GM12892 (cell line): ENCODE results near the gene CYP46A1.

Experiments used
- DNase-seq: peaks from one replicate; pipeline ENCODE4 v3.0.0; 2011; ENCODE audit not compliant: insufficient read length
- FAIRE-seq: peaks from 2 replicates; lab custom pipeline; 2011; peaks lifted over from hg19 to GRCh38; lab: Jason Lieb, UNC
- POLR2A ChIP-seq: IDR thresholded peaks from 2 replicates; pipeline ENCODE4 v1.6.1; 2011; ENCODE audit warnings: low read depth, low read length, control low read depth
- POLR2AphosphoS5 ChIP-seq: IDR thresholded peaks from 2 replicates; pipeline ENCODE4 v1.6.1; 2011; ENCODE audit warnings: low read depth, low read length, control low read depth
- TAF1 ChIP-seq: IDR thresholded peaks from 2 replicates; pipeline ENCODE4 v1.6.1; 2011; ENCODE audit warnings: low read depth, mild to moderate bottlenecking, control low read depth, low read length, borderline replicate concordance

CYP46A1 gene

DNA sequence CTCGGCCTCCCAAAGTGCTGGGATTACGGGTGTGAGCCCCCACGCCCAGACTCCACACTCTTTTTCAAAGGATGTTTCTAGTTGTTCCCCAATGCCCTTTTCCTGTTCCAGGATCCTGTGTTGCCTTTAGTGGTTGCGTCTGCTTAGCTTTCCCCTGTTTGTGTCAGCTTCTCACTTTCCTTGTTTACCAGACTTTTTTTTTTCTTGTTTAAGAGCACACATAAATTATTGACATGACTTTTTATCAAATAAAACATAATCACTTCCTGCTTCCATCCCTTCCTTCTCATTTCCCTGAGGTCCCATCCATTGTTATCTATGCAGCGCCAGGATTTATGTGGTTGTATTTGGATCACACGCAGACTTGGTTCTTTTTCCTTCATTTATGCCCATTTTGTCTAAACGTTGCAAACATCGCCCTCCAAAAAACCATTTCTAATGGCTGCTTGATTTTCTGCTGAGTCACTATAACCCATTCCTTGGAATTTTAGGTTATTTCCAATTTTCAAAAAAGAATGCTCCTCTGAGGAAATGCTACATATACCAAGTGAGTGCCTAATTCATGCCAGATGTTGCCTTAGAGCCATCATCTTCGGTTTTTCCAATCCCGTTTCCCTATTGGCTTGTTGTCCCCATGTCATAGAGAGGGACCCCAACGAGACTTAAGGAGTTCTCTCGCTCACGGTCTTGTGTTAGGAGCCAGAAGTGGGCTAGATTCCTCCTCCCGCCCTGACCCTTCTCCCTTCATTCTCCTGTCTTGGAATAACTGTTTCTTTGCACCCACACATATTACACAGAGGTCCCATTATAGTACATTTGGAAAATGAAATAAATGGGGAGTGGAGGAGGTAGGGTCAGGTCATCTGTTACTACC lies 13.5 kb upstream of the CYP46A1 start:
- no peak for FAIRE-seq
- no peak for DNase-seq
- no peak for TF ChIP-seq TAF1
- no peak for TF ChIP-seq POLR2AphosphoS5
- TF ChIP-seq POLR2A: no peak

DNA sequence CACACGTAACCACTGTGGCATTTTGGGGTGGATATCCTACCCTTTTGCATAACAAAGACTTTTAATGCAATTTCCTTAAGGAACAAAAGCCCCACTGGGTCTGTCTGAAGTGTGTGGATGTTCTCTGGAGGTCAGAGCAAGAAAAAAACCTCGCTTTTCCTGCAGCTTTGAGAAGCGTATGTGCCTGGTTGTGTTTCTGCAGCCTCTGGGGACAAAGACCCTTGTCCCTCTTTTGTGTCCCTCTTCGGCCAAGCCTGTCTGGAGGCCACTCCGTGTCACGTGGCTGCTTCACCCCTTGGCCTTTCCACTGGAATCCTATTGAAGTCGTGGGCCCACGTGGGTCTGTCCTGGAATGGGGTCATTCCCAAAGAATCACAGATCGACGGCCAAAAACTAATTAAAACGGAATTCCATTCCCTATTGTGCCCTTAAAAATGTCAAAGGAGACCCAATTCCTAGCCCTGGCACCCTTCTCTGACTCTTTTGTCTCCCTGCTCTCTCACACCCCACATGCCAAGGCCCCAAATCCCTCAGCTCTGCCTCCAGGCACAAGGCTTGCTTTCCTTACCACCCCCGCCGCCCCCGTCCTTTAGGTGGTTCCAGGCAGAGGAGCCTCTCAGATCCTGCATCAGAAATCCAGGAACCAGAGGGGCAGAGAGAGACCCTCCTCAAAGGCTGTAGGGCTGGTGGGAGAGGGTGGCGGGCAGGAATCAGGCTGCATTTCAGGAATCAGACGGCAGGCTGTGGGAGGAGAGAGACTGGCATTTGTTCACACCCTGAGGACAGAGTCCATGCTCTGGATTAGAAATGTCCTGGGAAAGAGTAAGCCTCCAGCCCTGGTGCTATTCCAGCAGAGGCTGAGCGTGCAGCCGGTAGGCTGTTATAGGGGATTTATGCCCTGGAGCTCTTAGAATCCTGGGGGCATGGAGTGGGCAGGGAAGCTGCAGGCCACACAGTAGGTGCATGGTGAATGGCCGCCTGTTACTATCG lies 12.6 kb upstream of the CYP46A1 start:
- FAIRE-seq: no peak

DNA sequence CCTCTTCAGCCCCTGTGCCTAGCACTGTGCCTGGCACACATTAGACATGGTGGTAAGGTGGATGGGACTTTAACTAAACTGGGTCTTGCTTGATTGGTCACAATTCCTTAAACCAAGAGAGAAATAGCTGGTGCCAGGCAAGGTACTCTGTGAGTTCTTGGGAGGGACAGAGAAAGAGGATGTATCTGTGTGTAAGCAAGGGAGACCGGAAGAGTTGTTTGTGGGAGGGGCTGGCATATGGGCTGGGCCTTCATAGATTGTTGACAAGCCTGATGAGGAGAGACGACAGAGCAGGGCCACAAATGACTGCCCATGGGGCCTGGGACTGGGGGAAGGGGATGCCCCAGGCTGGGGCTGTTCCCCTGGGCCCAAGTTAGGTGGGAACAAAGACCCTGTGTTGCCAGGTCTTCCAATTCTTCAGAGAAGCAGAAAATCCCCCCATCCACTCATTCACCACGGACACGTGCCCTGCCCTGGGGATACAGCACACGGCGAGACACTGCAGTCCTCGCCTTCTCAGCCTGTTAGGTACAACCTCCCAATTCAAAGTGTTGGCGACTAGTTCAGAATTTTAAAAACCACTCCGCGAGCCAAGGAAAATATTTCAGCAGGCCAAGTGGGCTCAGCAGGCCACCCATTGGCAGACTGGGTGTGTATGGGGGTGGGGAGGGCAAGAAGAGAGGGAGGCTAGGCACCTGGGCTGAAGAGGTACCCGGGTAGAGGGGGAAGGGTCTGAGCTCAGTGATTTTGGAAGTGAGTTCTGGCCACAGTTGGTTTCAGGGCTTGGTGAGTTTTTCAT lies 11.4 kb upstream of the CYP46A1 start:
- DNase-seq: peak; percentile 46
- TF ChIP-seq TAF1 (no peak), POLR2AphosphoS5 (no peak), POLR2A (no peak)
- no peak for FAIRE-seq

More for the DNA sequence above, 12.6 kb upstream of the CYP46A1 start:
- TF ChIP-seq POLR2A (no peak), POLR2AphosphoS5 (no peak), TAF1 (no peak)
- DNase-seq: no peak

DNA sequence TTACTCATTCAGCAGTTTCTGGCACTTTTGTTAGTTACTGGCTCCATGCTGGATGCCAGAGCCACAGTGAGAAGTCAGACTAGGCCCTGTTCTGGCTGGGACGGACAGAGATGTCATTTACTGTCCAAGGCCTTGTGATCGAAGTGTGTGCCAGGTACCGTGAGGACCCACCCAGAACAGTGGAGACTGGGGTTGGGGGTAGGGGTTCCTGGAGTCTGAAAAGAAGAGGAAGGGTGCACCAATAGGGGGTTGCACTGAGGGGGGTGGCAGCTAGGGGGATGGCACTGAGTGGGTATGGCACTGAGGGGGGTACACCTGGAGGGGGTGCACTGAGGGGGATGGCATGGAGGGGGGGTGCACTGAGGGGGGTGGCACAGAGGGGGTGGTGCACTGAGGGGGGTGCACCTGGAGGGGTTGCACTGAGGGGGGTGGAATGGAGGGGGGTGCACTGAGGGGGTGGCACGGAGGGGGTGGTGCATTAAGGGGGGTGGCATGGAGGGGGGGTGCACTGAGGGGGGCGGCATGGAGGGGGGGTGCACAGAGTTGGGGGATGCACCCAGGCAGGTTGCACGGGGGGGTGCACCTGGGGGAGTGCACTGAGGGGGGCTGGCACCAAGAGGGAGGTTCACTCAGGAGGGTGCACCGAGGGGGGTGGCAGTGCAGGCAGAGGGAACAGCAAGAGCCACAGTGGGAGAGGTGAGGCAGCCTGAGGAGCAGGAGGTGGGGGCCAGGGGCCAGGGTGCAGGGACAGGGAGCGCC lies 10.6 kb upstream of the CYP46A1 start:
- FAIRE-seq: no peak
- DNase-seq: no peak
- TF ChIP-seq POLR2AphosphoS5: no peak

DNA sequence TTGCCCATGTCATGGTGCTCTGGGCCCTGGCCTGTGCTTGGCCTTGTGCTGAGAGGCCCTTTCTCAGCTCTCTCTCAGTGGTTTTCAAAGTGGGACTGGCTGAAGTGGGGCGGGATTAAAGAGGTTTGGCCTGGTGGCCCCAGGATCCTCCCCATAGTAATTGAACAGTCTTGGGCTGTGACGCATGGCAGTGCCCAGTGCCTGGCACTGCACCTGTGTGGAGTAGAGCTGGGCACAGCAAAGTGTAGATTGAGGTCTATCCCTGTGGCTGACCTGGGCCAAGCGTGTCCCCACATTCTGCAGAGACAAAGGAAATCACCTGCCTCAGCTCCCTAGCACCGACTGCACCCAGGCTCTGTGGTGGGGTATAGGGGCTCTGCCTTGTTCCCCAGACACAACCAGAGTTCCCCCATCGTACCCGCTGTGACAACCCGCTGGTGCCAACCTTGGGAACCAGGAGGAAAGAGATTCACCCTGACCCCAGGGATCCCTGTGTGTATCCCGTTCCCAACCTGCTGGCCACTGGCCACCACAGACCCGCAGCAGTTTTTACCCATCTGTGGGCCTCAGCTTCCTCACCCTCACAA lies 9.9 kb upstream of the CYP46A1 start:
- DNase-seq: no peak
- TF ChIP-seq POLR2A (no peak), POLR2AphosphoS5 (no peak), TAF1 (no peak)
- FAIRE-seq: no peak

DNA sequence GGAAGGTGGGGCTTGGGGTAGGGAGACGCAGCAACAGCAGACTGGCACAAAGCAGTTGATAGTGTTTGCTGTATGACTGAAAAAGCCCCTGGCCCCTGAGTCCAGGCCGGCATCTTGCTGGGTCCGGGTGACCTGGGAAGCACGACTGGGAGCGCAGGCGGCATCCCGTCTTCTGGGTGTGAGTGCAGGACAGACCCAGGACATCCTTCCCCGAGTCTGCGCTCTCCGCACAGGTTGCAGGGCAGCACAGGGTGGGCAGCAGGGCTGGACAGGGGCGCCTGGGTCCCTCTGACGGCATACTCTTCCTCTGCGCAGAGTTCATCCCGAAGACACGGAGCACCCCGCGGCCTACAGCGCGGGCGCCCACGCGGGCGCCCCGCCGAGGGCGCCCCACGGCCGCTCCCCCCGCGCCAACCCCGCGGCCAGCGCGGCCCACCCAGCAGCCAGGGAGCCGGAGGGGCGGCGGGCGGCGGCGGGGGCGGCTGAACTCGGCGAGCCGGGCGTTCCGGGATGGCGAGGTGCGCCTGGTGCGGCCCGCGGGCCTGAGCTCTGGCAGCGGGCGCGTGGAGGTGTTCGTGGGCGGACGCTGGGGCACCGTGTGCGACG lies 9.2 kb upstream of the CYP46A1 start:
- no peak for FAIRE-seq
- no peak for TF ChIP-seq TAF1
- no peak for DNase-seq

DNA sequence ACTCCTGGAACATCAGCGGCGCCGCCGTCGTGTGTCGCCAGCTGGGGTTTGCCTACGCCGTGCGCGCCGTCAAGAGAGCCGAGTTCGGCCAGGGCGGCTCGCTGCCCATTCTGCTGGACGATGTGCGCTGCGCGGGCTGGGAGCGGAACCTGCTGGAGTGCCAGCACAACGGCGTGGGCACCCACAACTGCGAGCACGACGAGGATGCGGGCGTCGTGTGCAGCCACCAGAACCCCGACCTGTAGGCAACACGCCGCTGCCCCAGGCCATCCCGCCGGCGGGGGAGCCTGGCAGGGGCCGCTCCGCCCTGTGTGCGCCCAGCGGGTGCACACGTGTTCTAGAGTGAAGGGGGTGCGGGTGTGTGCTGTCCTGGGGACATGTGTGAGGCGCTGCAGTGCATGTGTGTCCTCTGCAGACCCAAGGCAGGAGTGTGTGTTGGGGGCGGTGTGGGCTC lies 8.7 kb upstream of the CYP46A1 start:
- FAIRE-seq (no peak), DNase-seq (no peak)
- TF ChIP-seq POLR2A: no peak
- no peak for TF ChIP-seq POLR2AphosphoS5
- no peak for TF ChIP-seq TAF1

DNA sequence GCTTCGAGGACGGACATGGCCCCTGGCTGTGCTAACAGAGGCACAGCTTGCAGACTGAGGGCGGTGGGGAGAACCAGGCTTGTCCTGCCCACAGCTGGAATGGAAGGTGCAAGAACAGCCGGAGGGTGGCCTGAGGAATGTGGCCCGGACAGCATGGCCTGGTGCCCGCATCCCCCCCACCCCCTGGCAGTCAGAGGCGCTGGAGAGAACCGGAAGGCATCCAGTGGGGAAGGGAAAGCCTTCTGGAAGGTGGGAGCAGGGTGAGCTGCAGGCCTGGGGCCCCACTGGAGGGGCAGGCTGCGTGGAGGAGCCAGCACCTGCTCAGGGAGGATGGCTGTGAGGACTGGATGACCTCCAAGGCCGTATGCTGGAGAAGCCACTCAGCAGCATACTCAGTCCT lies 8.1 kb upstream of the CYP46A1 start:
- no peak for FAIRE-seq
- TF ChIP-seq POLR2AphosphoS5 (no peak), TAF1 (no peak), POLR2A (no peak)
- no peak for DNase-seq

DNA sequence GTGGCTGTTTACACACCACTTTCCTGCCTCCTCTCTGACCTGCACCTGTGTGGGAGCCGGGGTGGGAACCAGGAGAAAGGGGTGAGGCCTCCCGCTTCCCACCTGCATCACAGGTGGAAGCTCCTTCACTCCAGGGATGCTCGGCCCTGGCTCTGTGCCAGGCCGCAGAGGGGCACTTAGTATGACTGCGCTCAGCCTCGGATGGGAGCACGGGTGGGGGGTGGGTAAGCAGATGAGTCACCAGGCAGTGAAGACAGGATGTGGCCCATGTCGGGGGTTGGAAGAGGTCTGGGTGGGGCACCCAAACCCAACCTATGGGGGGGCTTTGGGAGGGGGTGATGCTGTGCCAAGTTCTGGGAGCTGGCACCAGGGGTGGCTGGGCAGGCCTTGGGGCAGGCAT lies 7.4 kb upstream of the CYP46A1 start:
- no peak for FAIRE-seq
- no peak for DNase-seq

More for the DNA sequence above, 7.4 kb upstream of the CYP46A1 start:
- TF ChIP-seq POLR2AphosphoS5: no peak
- no peak for TF ChIP-seq TAF1
- no peak for TF ChIP-seq POLR2A
